ENCODE results near the gene GBX2. TPM values are rescaled to one million over a fixed set of nuclear protein-coding genes. Genes with fewer than 3 reads are reported as not detected.

GBX2 gene
- total and polyA plus RNA-seq, 2 of the 8 experiments (the other 6 are each of a cell fraction or from before 2014, with no cell fraction given) = 0.38 to 0.89 TPM

GRCh38 chr2:236159778-236160170 is 8.4 kb downstream of the GBX2 start:
- Histone ChIP-seq H3K27me3 (replicated peaks in 1 of 4; ENCODE audit: control insufficient read depth in 3 of 4, extremely low read depth in 1 of 4, insufficient read depth in 3 of 4, low read length in 3 of 4) (peaks cover 71 to 94% (median 87%) of the 10 kb centered on the region in 4 experiments), H3K9ac (replicated peaks in 1 of 4; ENCODE audit: extremely low read depth in 1 of 4, low read depth in 3 of 4, low read length in 3 of 4) (no peak overlapping the region), H2BK12ac (ENCODE audit: low read depth, low read length) (peak overlapping the region; percentile 96; the same call in 1 of the 2 replicates), H3K56ac (replicated peaks; ENCODE audit: insufficient read length, low read depth, low read length) (no peak overlapping the region), H3K23me2 (ENCODE audit: low read depth, low read length) (peaks cover 18% of the 10 kb centered on the region; the same call in 1 of the 2 replicates), H3K79me2 (ENCODE audit: control insufficient read depth in 1 of 2, insufficient read depth in 2 of 2, low read length in 2 of 2) (no peaks in the 10 kb centered on the region), H2AFZ (ENCODE audit: low read length) (no peak overlapping the region), H4K5ac (ENCODE audit: insufficient read length, low read depth, low read length) (peak overlapping the region; percentile 65), H2BK5ac (ENCODE audit: low read depth, low read length) (peak overlapping the region; percentile 97; the same call in 1 of the 2 replicates), H3K9me3 (ENCODE audit: insufficient read depth in 2 of 2, low read depth in 1 of 2, low read length in 1 of 2) (no peaks in the 10 kb centered on the region), H3K4me1 (replicated peaks in 1 of 4; ENCODE audit: control insufficient read depth in 3 of 4, insufficient read depth in 4 of 4, low read length in 3 of 4) (peaks cover 4 to 44% (median 32%) of the 10 kb centered on the region in 4 experiments), H2BK120ac (replicated peaks; ENCODE audit: low read depth, low read length) (peak overlapping the region; percentile 94), H4K8ac (ENCODE audit: extremely low read depth, insufficient read depth, low read length) (peak overlapping the region; percentile 96), H3K27ac (ENCODE audit: low read depth, low read length) (no peak overlapping the region), H3K79me1 (ENCODE audit: low read depth, low read length) (no peaks in the 10 kb centered on the region), H4K91ac (replicated peaks; ENCODE audit: insufficient read length, low read length) (peak overlapping the region; percentile 99), H3K4me3 (ENCODE audit: extremely low read depth in 1 of 4, insufficient read depth in 2 of 4, low read depth in 3 of 4, low read length in 4 of 4) (peak overlapping the region in 1 of 4 experiments; percentile 43; a peak in 2 of 8 replicates), H3K14ac (ENCODE audit: insufficient read length) (no peak overlapping the region), H3K4me2 (ENCODE audit: insufficient read depth in 1 of 2, low read depth in 2 of 2, low read length in 2 of 2) (peak overlapping the region; percentile 71 to 77), H3K36me3 (ENCODE audit: control insufficient read depth in 2 of 4, insufficient read depth in 4 of 4, low read length in 3 of 4) (no peaks in the 10 kb centered on the region), H3K4ac (replicated peaks; ENCODE audit: insufficient read length, low read depth, low read length) (peak overlapping the region; percentile 84), H2AK5ac (ENCODE audit: low read depth, low read length) (0 out of 2 replicates have a peak overlapping the region, but pooled peaks have one; percentile 71), H2BK15ac (ENCODE audit: low read length) (no peak overlapping the region), H3K18ac (ENCODE audit: extremely low read depth, low read length) (peak overlapping the region; percentile 87; the same call in 1 of the 2 replicates), H2BK20ac (ENCODE audit: low read length) (peak overlapping the region; percentile 100; the same call in 1 of the 2 replicates), H3K23ac (ENCODE audit: insufficient read length) (no peak overlapping the region), H4K20me1 (replicated peaks in 1 of 2; ENCODE audit: control insufficient read depth in 1 of 2, insufficient read depth in 2 of 2, low read length in 2 of 2) (peaks cover 0 to 2% of the 10 kb centered on the region in 2 experiments)
- 2% methylated on average over 25 of the region's 33 CpGs; no CpG with 5 or more reads in 1 of the 2 experiments for whole genome bisulfite sequencing, 2 experiments (ENCODE audit: extremely low coverage in 1 of 2, insufficient coverage in 1 of 2, insufficient read length in 1 of 2, insufficient replicate concordance in 2 of 2, low coverage in 1 of 2, low lambda C conversion rate in 2 of 2, missing lambda C conversion rate in 1 of 2)
- CTCF ChIA-PET (ENCODE audit: partially characterized antibody) = interaction anchor here (0.9 to 6.9 kb wide), 11 partner anchors 9 to 67 kb away, joined by 3 to 50 read pairs (median 5); partner anchors contain the start of gene GBX2
- POLR2A ChIA-PET (ENCODE audit: partially characterized antibody) = interaction anchor here (0.9 to 6.3 kb wide), 2 partner anchors 11 to 27 kb away, joined by 3 to 54 read pairs; partner anchors contain the start of gene GBX2
- DNase-seq (ENCODE audit: low read depth in 1 of 2, low spot score in 2 of 2) (peak in 1 of 2 experiments; percentile 76), FAIRE-seq (no peak)
- TF ChIP-seq E2F6 (IDR thresholded peaks at IDR 0.05) = peak; percentile 97
- TF ChIP-seq POU5F1 (IDR thresholded peaks at IDR 0.05; ENCODE audit: low read depth, low read length) = no peak
- no peak for TF ChIP-seq BACH1 (IDR thresholded peaks at IDR 0.05; ENCODE audit: low read length)
- no peak for TF ChIP-seq EZH2 (IDR thresholded peaks at IDR 0.05; ENCODE audit: low read depth, low read length, severe bottlenecking)
- no peak for TF ChIP-seq POLR2A (IDR thresholded peaks at IDR 0.05; ENCODE audit: control extremely low read depth in 1 of 2, low read depth in 2 of 2, low read length in 2 of 2)
- TF ChIP-seq CHD1 (IDR thresholded peaks at IDR 0.05; ENCODE audit: low read depth, low read length) = no peak
- TF ChIP-seq ASH2L (IDR thresholded peaks at IDR 0.05; ENCODE audit: low read length) = no peak
- no peak for TF ChIP-seq BCL11A (IDR thresholded peaks at IDR 0.05; ENCODE audit: low read depth in 2 of 2, low read length in 2 of 2)

Measured in H1 (cell line).